D721Med (cell line): Measurements from ENCODE around the gene FOXP1.

ENCODE experiments used
- DNase-seq: peaks from one replicate; pipeline ENCODE4 v3.0.0; 2011; ENCODE audit warnings: low spot score; ENCODE audit not compliant: insufficient read length
- FAIRE-seq: peaks from 2 replicates; lab custom pipeline; 2011; peaks lifted over from hg19 to GRCh38; lab: Jason Lieb, UNC
- TF ChIP-seq, protein P1 (sequence below): IDR thresholded peaks from 2 replicates; pipeline ENCODE4 v1.5.1; 2012; ENCODE audit warnings: mild to moderate bottlenecking, control low read depth; ENCODE audit not compliant: insufficient read depth; ENCODE audit errors: missing control alignments

FOXP1 gene

DNA sequence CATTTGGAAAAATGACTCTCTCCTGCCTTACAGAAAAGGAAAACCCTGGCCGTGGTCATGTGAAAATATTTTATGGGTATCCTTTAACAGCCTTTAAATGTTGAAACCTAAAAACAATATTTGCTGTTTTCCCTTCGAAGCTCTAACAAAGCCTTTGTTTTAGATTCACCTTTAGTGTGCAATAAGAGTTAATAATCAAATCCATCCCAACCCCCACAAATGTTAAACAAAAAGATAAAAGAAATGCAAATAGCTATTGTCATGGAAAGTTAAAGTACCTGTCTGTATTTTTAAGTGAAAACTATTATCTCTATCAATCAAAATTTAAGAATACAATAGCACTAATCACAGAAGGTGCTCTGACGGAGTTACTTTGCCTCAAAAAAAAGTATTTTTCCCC is 279.3 kb downstream of the FOXP1 start:
- FAIRE-seq (no peak), DNase-seq (no peak)
- TF ChIP-seq, protein P1, sequence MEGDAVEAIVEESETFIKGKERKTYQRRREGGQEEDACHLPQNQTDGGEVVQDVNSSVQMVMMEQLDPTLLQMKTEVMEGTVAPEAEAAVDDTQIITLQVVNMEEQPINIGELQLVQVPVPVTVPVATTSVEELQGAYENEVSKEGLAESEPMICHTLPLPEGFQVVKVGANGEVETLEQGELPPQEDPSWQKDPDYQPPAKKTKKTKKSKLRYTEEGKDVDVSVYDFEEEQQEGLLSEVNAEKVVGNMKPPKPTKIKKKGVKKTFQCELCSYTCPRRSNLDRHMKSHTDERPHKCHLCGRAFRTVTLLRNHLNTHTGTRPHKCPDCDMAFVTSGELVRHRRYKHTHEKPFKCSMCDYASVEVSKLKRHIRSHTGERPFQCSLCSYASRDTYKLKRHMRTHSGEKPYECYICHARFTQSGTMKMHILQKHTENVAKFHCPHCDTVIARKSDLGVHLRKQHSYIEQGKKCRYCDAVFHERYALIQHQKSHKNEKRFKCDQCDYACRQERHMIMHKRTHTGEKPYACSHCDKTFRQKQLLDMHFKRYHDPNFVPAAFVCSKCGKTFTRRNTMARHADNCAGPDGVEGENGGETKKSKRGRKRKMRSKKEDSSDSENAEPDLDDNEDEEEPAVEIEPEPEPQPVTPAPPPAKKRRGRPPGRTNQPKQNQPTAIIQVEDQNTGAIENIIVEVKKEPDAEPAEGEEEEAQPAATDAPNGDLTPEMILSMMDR = no peak

DNA sequence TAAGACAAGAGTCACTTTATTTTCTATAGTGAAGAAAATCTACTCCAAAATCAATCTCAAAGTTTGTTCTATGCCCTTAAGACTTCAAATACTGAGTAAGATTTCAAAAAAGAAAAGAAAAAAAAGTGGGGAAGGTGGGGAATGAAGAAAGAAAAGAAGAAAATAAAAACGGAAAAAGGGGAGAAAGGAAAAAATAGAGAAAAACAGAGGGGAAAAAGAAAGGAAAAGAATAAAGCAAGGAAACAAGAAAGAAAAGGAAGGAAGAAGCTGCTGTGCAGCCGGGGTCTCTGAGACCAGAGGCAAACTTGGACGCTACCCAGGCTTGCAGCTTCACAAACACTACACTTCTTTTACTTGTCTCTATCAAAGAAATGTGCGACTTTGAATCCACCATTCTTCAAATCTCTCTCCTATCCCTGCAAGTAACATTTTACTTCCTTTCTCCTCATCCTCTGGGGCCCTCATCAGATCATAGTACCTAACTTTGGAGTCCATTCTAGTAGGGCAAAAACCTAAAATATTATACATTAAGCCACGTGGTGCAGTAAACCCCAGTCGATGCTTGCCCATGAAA is 279.8 kb downstream of the FOXP1 start:
- TF ChIP-seq, protein P1 = no peak
- DNase-seq = no peak
- no peak for FAIRE-seq

DNA sequence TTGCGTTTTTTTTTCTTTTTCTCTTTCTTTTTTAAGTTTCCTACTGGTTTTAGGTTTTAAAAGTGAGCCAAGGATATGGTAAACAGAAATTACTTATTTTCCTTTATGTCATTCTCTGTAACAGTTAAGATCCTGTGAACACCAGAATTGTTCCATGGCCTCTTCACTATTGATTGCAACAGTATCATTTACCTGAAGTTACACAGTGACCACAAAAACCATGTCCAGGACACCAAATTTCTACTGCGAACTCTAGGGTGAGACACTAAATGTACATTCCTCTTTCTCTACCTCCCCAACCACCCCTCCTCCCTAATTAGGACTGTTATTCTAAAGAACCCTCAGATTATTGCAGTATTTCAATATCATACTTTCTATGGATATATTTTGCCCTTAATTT is 280.9 kb downstream of the FOXP1 start:
- DNase-seq (no peak), FAIRE-seq (no peak)
- TF ChIP-seq, protein P1 = no peak

DNA sequence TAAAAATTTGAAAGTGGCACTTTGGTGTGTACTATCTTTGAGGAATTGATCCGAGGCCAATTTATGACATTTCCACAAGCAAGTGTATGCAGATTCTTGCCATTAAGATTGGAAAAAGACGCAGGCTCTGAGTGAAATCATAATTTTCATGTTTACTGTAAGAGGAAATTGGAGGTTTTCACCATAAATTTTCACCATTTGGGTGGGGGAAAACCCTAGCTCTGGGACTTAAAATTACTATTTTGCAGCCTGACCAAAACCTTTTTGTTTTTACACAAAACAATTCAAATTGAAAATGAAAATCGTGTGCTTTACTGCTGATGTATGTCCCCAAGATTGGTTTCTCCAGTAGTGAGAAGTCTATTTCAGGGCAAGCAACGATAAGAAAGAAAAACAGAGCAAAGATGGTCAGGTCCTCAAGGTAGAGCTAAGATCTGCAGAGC is 282.6 kb downstream of the FOXP1 start:
- TF ChIP-seq, protein P1 = no peak

DNA sequence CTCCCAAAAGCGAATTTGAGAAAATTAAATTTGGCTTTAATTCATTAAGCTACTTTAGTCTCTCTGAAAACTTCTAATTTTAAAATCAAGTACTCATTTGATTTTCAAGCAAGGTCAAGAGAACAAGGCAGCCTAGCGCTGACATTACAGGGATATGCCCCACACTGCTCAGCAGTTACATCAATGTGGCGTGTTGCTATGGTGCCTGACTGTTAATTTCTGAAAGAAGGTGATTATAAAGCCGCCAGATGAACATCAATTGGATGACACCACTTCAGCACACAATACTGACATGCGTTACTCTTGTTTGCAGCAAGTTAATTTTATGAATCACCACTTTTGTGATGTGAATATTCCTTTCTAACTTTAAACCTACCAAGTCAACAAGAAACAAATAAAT is 284.4 kb downstream of the FOXP1 start:
- TF ChIP-seq, protein P1 = no peak

More for the DNA sequence above, 282.6 kb downstream of the FOXP1 start:
- FAIRE-seq (no peak), DNase-seq (no peak)

DNA sequence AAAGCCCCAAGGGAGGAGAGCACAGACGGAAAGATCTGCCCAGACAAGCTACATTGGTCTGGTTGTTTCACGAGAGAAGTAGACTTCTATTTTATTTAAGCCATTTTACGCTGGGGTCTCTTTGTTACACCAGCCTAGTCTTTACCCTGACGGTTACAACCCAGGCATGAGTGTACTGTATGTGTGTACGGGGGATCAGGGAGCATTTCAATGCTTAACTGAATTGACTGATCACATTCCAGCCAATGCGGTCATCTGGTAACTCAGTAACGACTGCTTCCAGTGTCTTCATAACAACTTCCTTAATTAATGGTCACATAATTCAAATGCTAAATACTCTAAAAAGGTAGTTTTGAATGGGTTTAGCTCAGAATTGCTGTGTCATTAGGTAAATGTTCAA is 288.6 kb downstream of the FOXP1 start:
- TF ChIP-seq, protein P1 = no peak
- DNase-seq (no peak), FAIRE-seq (no peak)

More for the DNA sequence above, 284.4 kb downstream of the FOXP1 start:
- FAIRE-seq = no peak
- no peak for DNase-seq

DNA sequence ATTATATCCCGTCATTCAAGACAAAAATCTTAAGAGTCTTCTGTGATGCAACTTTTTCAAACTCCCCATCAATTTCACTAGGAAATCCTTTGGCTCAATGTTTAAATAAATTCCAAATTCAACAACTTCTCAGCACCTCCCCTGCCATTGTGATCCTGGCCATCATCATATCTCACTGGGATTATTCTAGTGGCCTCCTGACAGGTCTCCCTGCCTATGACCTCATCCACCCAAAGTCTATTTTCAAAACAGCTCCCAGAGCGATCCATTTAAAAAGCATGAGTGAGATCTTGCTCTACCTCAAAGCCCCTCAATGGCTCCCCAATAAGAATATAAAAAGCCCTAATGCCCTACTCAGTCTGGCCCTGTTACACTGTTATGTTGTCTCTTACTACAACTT is 293.2 kb downstream of the FOXP1 start:
- no peak for FAIRE-seq
- TF ChIP-seq, protein P1 = no peak
- no peak for DNase-seq
